KBM-7 (cell line): ENCODE data around the gene LAX1.
A peak's percentile ranks its signal among the peaks of the same experiment; 100 is the strongest.
"Not testable (repeated sequence)": the region's sequence is repeated elsewhere in the genome, so short reads cannot be mapped to it uniquely, and the experiment has no call there.

Source experiments
- DNase-seq: peaks from one replicate; pipeline ENCODE4 v3.0.0-alpha.2; 2015
- in situ Hi-C: fragments of 300-500 bp; cut with MboI; formaldehyde crosslinking; loops from 2 replicates; pipeline ENCODE4 v1.14.3; 2020; ENCODE audit warnings: low sequenced_read_pairs, low pct_unique_long_range_greater_than_20kb, mixed read lengths

Gene LAX1, protein sequence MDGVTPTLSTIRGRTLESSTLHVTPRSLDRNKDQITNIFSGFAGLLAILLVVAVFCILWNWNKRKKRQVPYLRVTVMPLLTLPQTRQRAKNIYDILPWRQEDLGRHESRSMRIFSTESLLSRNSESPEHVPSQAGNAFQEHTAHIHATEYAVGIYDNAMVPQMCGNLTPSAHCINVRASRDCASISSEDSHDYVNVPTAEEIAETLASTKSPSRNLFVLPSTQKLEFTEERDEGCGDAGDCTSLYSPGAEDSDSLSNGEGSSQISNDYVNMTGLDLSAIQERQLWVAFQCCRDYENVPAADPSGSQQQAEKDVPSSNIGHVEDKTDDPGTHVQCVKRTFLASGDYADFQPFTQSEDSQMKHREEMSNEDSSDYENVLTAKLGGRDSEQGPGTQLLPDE

GRCh38 chr1:203765029-203765837 lies at the start of gene LAX1:
TSS of gene LAX1 (plus strand) at chr1:203765183. CDS start at chr1:203765566, 383 bp downstream.
- in situ Hi-C loops: no loop called here
- DNase-seq: peak; percentile 81

GRCh38 chr1:203717120-203717519 lies 47.9 kb upstream of the LAX1 start:
- in situ Hi-C loops: no loop called here
- no peak for DNase-seq

DNA sequence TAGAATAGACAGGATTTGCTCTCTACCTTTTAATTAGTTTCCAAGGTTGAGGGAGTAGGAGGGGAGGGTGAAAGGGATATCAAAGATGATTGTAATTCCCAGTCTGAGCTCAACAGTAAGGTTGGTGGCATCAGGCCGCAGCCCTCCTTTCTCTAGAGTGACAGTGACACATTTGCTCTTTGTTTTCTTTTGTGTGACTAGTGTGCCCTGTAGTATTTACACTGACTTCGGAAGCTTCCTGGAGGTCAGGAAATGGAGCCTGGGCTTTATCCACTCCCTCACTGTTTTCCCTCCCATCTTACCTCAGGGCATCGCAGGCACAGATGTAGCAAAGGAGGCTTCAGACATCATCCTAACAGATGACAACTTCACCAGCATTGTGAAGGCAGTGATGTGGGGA lies 44.7 kb upstream of the LAX1 start:
- in situ Hi-C loops: no loop called here
- no peak for DNase-seq

DNA sequence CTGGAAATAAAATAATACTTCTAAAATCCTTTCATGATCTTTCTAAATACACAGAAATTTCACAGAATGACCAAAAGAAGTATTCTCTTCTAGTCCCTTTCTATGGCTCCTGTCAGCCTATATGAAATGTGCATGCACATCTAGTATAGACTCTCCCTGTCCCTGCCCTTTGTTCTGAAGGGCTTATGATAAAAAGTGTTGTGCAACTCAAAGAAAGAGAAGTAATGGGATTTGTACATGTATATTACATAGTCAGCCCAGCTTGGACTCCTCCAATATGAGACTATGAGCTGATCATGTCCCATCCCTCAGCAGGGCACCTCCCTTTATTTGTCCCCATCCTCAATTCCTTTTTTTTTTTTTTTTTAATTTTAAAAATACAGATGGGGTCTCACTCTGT lies 42.1 kb upstream of the LAX1 start:
- in situ Hi-C loops: no loop called here
- no peak for DNase-seq

DNA sequence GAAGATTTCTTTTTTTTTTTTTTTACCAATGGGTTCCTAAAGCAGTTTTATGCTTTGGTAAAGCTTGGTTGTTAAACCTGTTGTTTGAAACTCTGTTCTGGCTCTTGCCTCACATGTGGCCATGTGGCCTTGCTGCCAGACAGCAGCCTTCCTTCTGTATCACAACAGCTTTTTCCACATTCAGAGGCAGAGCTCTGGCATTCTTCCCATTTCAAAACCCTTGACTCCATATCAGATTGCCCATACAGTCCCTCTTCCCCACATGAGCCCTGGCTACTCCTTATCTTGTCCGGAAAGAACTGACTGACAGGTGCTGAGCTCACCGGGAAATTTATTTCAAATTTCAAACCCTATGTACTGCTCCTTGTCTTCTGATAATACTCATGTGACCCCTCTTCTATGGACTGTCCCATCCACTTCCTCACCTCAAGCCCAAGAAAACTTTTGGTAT lies 38.5 kb upstream of the LAX1 start:
- in situ Hi-C loops: no loop called here
- no peak for DNase-seq

DNA sequence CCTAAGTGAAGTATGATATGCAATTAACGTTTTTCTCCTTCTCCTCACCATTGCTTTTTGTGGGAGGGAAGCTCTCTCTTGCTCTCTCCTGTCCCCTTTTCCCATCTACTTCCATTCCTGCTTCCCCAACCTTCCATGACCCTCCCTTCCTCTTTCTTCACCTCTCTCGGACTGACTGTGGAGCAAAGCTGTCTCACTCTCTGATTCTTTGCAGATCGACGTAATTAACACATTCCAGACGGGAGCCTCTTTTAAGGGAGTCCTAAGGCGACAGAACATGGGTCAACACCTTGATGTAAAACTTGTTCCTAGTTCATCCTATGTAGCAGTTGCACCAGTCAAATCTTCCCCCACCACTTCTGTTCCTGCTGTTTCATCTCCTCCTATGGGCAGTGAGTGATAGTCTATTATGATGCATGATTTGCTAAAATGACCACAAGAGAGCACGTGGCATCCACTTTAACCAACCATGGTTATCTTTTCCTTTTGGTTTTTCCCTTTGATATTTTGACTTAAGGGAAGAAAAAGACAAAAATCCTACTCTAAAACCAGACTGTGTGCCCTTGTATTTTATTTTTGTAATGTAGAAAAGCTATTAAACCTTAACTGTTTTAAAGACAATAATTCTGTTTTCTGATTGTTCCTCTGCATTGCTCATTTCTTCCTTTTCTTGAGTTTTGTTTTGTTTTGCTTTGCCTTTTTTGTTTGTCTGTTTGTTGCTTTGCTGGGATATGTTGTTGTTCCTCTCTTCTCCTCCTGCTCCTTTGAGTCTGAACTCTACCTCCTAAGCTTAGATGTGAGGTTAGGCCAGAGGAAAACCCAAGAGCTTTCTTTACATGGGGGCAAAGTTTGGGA lies 31.7 kb upstream of the LAX1 start:
- in situ Hi-C loops: no loop called here

DNA sequence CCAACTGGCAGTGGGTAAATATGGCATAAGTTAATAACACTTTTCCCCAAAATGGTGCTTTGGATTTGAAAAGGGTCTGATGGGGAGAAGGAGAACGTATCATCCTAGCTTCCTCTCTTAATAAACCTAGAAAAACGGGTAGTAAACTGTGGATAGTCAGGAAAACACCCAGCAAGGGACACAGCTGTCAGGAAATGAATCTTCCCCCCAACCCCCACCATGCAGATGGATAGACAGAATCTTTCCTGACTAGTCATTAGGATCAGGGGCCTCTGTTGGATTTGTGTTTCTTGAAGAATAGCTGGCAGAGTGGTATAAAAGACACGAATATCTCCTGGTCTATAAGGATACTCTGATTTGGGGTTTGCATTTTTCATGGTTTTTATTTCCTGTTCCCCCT lies 22.5 kb upstream of the LAX1 start:
- no peak for DNase-seq
- in situ Hi-C loops: no loop called here

More for the DNA sequence above, 31.7 kb upstream of the LAX1 start:
- no peak for DNase-seq

DNA sequence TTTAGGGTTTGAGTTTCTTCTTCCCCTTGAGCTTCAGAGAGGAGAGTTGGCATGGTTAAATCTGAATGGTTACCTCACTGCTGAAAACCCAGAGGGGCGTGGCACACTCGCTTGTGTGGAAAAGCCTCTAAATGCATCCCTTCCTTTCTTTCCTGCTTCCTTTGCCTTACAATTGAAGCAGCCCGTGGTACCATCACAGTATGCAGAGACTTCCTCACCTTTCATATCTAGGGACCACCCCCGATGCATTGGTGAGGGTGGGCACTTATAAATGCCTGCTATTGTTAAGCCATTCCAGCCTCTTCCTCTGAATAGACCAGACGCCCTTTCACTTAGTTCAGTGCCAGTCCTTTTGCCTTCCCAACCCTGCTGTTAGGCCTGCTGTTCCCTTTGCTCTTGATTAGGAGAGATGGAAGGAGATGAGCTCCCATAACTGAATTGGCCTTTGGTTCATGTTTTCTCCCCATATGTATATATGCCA lies 21.9 kb upstream of the LAX1 start:
- no peak for DNase-seq
- in situ Hi-C loops: no loop called here

GRCh38 chr1:203744075-203744972 lies 20.7 kb upstream of the LAX1 start:
- in situ Hi-C loops: no loop called here
- DNase-seq: peak; percentile 27

- in situ Hi-C loops: no loop called here
- no peak for DNase-seq
These were observed 18.7 kb upstream of the LAX1 start for GRCh38 chr1:203746281-203746680.

GRCh38 chr1:203751051-203751450 lies 13.9 kb upstream of the LAX1 start:
- DNase-seq: no peak
- in situ Hi-C loops: no loop called here

DNA sequence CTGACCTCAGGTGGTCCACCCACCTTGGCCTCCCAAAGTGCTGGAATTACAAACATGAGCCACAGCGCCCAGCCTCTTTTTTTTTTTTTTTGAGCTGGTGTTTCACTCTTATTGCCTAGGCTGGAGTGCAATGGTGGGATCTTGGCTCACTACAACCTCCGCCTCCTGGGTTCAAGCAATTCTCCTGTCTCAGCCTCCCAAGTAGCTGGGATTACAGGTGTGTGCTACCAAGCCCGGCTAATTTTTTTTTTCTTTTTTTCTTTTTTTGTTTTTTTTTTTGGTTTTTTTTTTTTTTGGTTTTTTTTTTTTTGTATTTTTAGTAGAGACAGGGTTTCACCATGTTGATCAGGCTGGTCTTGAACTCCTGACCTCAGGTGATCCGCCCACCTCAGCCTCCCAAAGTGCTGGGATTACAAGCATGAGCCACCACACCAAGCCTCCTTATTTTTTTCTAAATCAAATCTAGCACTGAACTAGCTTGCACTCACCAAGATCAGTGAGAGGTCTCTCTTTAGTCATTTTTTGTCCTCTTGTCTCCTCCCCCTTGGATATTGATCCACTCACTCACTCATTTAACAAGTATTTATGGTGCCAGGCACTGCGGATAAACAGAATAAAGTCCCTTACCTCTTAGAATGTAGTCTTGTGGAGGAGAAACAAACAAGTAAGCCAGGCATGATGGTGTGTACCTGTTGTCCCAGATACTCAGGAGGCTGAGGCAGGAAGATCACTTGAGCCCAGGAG lies 13.2 kb upstream of the LAX1 start:
- DNase-seq, in situ Hi-C loops: not testable (repeated sequence)

DNA sequence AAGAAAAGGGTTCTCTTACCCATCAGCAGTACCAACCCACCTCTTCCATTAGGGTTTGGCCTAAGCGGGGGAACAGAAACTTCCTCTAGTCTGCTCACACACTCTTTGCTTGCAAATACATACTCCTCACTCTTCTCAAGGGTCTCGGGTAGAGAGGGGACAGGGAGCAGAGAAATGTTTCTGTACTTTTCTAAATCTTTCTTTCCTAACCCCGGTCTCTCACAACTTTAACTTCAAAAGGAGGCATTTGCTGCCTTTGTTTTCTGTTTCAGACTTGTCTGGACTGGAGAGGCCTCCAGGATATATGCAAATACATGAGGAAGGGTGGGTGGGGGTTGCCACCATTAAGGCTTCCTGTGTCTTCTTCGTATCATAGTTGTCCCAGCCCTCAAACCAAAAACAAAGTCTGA lies 10.5 kb upstream of the LAX1 start:
- in situ Hi-C loops: no loop called here
- no peak for DNase-seq

- in situ Hi-C loops: no loop called here
- DNase-seq: no peak
These were observed 8.9 kb upstream of the LAX1 start for GRCh38 chr1:203756036-203756435.

DNA sequence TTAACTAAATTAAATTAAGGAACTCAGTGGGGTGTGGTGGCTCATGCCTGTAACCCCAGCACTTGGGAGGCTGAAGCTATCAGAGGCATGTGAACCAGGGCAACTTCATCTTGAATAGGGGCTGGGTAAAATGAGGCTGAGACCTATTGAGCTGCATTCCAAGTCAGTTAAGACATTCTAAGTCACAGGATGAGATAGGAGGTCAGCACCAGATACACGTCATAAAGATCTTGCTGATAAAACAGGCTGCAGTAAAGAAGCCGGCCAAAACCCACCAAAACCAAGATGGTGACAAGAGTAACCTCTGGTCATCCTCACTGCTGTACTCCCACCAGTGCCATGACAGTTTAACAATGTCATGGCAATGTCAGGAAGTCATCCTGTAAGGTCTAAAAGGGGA lies 6.2 kb upstream of the LAX1 start:
- DNase-seq, in situ Hi-C loops: not testable (repeated sequence)

DNA sequence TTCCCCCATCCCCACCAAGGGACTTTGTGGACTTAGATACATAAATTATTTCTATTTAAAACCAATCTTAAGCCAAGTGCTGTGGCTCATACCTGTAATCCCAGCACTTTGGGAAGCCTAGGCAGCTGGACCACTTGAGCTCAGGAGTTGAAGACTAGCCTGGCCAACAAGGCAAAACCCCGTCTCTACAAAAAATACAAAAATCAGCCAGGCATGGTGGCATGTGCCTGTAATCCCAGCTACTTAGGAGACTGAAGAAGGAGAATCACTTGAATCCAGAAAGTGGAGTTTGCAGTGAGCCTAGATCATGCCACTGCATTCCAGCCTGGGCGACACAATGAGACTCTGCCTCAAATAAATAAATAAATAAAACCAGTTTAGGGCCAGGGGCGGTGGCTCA lies 4.5 kb upstream of the LAX1 start:
- no peak for DNase-seq

DNA sequence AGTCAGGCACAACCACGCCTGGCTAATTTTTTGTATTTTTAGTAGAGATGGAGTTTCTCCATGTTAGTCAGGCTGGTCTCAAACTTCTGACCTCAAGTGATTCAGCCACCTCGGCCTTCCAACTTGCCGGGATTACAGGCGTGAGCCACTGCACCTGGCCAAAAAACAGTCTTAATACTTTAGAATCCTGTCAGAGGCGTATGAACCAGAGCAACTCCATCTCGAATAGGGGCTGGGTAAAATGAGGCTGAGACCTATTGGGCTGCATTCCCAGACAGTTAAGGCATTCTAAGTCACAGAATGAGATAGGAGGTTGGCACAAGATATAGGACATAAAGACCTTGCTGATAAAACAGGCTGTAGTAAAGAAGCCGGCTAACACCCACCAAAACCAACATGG lies 3.0 kb upstream of the LAX1 start:
- in situ Hi-C loops, DNase-seq: not testable (repeated sequence)

More for the DNA sequence above, 4.5 kb upstream of the LAX1 start:
- in situ Hi-C loops: no loop called here

- in situ Hi-C loops: no loop called here
- no peak for DNase-seq
These were observed 1.5 kb upstream of the LAX1 start for GRCh38 chr1:203763505-203763904.
